Chondrocyte (in vitro differentiated cells): Measurements from ENCODE around the gene SORBS1. TPM values are rescaled to one million over a fixed set of nuclear protein-coding genes. Genes with fewer than 3 reads are reported as not detected.

Source experiments
- DNase-seq: peaks from one replicate; pipeline ENCODE4 v3.0.0; 2021; ENCODE audit warnings: mixed read lengths, low spot score
- H3K27ac Mint-ChIP-seq: one replicate; pipeline ENCODE4 v1.8.0; 2021; ENCODE audit warnings: mild to moderate bottlenecking, moderate library complexity, mixed read lengths; ENCODE audit not compliant: unreplicated experiment
- H3K27me3 Mint-ChIP-seq: 2 replicates; pipeline ENCODE4 v1.8.0; 2021; ENCODE audit warnings: low read depth, mixed read lengths
- H3K36me3 Mint-ChIP-seq: 2 replicates; pipeline ENCODE4 v1.8.0; 2021; ENCODE audit warnings: low read depth, mixed read lengths
- H3K4me1 Mint-ChIP-seq: 2 replicates; pipeline ENCODE4 v1.8.0; 2021; ENCODE audit warnings: low read depth, mild to moderate bottlenecking, mixed read lengths
- H3K4me3 Mint-ChIP-seq: one replicate; pipeline ENCODE4 v1.8.0; 2021; ENCODE audit warnings: mild to moderate bottlenecking, moderate library complexity, mixed read lengths; ENCODE audit not compliant: unreplicated experiment
- H3K9me3 Mint-ChIP-seq: 2 replicates; pipeline ENCODE4 v1.8.0; 2021; ENCODE audit warnings: low read depth, mixed read lengths
- CTCF ChIP-seq: fragments of 200-600 bp; sonication (generic); IDR thresholded peaks from 2 replicates; pipeline ENCODE4 v1.5.0; 2021; ENCODE audit warnings: antibody characterized with exemption, mild to moderate bottlenecking, moderate library complexity
- total RNA-seq: library from RNA; stranded (reverse); gene quantifications from 3 replicates; pipeline ENCODE4 v1.2.1, GENCODE V29; 2021

SORBS1 gene
- total RNA-seq, 1 donor from 2014 or later, result 5.0 TPM

GRCh38 chr10:95553674-95554073, 7.5 kb downstream of the SORBS1 start:
- no peak overlapping the region for H3K27ac Mint-ChIP-seq
- H3K9me3 Mint-ChIP-seq, result peaks cover 6% of the 10 kb centered on the region
- peaks cover 6% of the 10 kb centered on the region for H3K4me1 Mint-ChIP-seq
- H3K27me3 Mint-ChIP-seq, result peaks cover 2% of the 10 kb centered on the region
- no peak overlapping the region for H3K4me3 Mint-ChIP-seq
- DNase-seq, result no peak
- peaks cover 4% of the 10 kb centered on the region for H3K36me3 Mint-ChIP-seq
- TF ChIP-seq CTCF, result no peak

GRCh38 chr10:95552679-95553342, 8.4 kb downstream of the SORBS1 start:
- Mint-ChIP-seq H3K4me3 (no peak overlapping the region), H3K4me1 (peaks cover 6% of the 10 kb centered on the region), H3K27ac (no peak overlapping the region)

GRCh38 chr10:95550073-95550672, 11.0 kb downstream of the SORBS1 start:
- Mint-ChIP-seq H3K4me3 (no peak overlapping the region), H3K36me3 (peaks cover 4% of the 10 kb centered on the region), H3K9me3 (peaks cover 10% of the 10 kb centered on the region), H3K4me1 (peaks cover 6% of the 10 kb centered on the region), H3K27ac (no peak overlapping the region), H3K27me3 (no peaks in the 10 kb centered on the region)
- no peak for TF ChIP-seq CTCF
- DNase-seq, result no peak

More at GRCh38 chr10:95552679-95553342, 8.4 kb downstream of the SORBS1 start:
- Mint-ChIP-seq H3K36me3 (peaks cover 4% of the 10 kb centered on the region), H3K9me3 (peaks cover 6% of the 10 kb centered on the region), H3K27me3 (no peaks in the 10 kb centered on the region)
- TF ChIP-seq CTCF, result no peak
- no peak for DNase-seq

- H3K4me1 Mint-ChIP-seq, result peaks cover 6% of the 10 kb centered on the region
- no peak for DNase-seq
- peaks cover 6% of the 10 kb centered on the region for H3K9me3 Mint-ChIP-seq
- peaks cover 2% of the 10 kb centered on the region for H3K36me3 Mint-ChIP-seq
- no peak overlapping the region for H3K4me3 Mint-ChIP-seq
- TF ChIP-seq CTCF, result no peak
- no peaks in the 10 kb centered on the region for H3K27me3 Mint-ChIP-seq
- H3K27ac Mint-ChIP-seq, result no peak overlapping the region
These were observed 13.3 kb downstream of the SORBS1 start for GRCh38 chr10:95547791-95548435.

- peaks cover 4% of the 10 kb centered on the region for H3K9me3 Mint-ChIP-seq
- H3K36me3 Mint-ChIP-seq, result no peaks in the 10 kb centered on the region
- no peak overlapping the region for H3K4me3 Mint-ChIP-seq
- peaks cover 6% of the 10 kb centered on the region for H3K4me1 Mint-ChIP-seq
- no peak for TF ChIP-seq CTCF
- no peaks in the 10 kb centered on the region for H3K27me3 Mint-ChIP-seq
- no peak for DNase-seq
- no peak overlapping the region for H3K27ac Mint-ChIP-seq
These were observed 14.0 kb downstream of the SORBS1 start for GRCh38 chr10:95547197-95547596.
